GM19099 (cell line): ENCODE measurements around the gene FAM171A1.

Experiments used
- POLR2A ChIP-seq: IDR thresholded peaks from 3 replicates; pipeline ENCODE4 v1.6.1; 2011; ENCODE audit warnings: low read depth; ENCODE audit not compliant: insufficient read length; ENCODE audit errors: extremely low read depth

The FAM171A1 gene

DNA sequence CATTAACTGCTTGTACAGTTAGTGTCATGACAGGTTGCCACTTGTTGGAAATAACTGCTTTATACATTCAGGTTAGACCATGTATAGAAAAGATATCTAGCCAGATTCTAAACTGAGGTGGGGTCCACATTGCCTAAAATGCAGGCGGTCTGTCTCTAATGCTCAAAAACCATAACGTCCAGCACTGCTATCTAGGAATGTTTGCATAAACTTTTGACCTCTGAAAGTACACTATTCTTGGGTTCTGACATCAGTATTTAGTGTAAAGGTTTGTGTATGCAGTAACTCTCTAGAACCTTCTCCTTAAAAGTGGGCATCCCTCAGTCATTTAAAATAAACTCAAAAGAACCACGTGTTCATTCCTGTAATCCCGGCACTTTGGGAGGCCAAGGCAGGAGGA, 10.3 kb upstream of the FAM171A1 start:
- no peak for TF ChIP-seq POLR2A

DNA sequence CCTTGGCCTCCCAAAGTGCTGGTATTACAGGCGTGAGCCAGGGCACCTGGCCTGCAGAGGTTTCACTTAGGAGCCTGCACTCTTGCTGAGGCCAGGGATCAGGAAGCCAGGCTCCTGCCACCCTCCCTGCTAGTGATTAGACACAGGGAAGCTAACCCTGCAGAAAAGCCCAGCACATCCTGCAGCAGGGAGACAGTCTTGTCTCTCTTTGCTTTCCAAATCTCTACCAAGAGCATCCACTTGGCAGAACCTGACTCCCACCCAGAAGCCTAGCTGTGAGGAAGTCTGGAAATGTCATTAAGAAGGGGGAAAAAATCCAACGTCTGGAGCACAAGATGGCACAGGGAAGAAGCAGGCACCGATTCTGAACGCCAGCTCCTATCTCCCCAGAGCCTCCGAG, 8.0 kb upstream of the FAM171A1 start:
- TF ChIP-seq POLR2A: no peak

DNA sequence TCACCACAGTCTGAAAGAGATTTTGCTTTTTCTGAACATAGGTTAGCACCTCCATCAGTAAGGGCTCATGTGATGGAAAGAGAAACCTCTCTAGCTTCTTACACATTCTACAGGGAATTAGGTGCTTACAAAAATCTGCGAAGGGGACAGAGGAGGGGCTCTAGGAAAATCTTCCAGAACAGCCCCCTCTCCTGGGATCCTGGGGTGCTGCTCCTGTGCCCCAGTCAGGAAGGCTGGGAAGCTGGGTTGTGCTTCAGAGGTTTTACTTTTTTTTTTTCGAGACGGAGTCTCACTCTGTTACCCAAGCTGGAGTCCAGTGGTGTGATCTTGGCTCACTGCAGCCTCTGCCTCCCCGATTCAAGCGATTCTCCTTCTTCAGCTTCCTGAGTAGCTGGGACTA, 7.5 kb upstream of the FAM171A1 start:
- TF ChIP-seq POLR2A: no peak

DNA sequence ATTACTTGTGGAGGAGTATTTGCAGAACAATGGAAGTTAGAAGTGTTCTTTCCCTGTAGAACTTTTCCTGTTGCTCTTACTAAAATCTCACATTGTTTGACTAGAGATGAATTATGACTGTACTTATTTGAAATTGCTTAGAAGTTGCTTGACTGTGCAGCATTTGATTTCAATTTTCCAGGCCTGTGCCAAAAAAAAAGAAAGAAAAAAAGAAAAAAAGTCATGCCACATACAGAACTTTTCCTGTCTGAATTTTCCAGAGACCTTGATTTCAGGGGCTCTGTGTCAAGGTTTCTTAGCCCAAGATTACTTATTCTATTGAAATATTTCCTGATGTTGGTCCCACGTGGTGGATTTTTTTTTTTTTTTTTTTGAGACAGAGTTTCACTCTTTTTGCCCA, 3.5 kb upstream of the FAM171A1 start:
- no peak for TF ChIP-seq POLR2A

DNA sequence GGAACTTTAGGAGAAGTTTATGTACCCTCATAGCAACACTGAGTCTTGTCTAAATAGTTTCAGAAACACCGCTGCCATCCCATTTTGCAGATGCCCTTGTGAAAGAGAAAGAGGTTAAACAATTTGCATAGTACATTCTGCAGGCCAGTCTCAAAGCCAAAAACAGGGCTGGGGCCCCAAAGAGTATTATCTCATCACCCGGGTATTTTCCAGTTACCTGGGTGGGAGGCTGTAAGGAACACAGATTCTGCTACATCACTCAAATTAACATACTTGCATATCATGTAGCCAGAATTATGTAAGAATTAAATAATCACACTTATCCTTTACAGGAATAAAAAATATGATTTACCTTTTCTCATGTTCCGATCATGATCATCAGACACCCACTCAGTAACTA, 3.1 kb upstream of the FAM171A1 start:
- TF ChIP-seq POLR2A: no peak

DNA sequence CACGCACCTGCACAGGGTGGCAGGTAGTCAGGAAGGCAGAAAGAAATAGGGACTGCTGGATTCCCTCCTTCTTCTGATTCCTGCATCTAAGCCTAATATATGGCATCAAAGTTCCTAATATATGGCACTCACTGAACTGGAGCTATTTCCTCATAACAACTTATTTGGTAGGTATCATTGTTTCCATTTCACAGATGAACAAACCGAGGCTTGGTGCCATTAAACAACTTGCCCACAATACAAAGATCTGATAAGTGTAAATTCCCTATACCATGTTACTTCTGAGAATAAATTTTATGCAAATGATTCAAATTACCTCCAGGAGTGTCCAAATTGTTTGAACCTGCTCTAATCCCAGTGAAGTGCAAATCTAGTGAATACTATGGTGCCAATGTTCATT, 2.1 kb upstream of the FAM171A1 start:
- TF ChIP-seq POLR2A: no peak

DNA sequence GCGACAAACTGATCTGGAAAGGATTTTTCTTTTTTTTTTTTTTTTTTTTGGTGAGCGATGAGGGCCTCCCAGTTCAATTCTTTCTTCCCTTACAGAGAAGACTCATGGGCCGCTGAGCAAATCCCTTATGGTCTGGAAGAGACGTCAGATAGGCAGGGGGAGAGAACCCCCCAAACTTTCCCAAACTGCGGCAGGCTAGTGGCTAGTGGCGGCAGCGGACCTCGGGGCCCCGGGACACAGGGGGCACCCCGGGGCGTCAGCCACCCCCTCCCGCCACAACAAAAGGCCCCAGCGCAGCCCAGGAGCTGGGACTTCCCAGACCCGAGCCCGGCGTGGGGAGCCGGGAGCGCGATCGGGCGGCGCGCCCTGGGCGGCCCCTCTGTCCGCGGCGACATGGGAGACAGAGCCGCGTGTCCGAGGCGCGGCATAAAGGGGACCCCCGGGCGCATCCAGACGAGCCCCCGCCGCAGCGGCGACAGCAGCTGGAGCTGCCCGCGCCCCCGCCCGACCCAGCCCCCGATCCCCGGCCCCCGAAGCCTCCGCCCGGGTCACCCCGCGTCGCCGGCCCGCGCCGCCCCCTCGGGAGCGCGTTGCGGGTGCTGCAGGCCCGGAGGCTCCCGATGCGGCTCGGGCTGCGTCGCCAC, 755 bp downstream of the FAM171A1 start:
- TF ChIP-seq POLR2A: no peak

DNA sequence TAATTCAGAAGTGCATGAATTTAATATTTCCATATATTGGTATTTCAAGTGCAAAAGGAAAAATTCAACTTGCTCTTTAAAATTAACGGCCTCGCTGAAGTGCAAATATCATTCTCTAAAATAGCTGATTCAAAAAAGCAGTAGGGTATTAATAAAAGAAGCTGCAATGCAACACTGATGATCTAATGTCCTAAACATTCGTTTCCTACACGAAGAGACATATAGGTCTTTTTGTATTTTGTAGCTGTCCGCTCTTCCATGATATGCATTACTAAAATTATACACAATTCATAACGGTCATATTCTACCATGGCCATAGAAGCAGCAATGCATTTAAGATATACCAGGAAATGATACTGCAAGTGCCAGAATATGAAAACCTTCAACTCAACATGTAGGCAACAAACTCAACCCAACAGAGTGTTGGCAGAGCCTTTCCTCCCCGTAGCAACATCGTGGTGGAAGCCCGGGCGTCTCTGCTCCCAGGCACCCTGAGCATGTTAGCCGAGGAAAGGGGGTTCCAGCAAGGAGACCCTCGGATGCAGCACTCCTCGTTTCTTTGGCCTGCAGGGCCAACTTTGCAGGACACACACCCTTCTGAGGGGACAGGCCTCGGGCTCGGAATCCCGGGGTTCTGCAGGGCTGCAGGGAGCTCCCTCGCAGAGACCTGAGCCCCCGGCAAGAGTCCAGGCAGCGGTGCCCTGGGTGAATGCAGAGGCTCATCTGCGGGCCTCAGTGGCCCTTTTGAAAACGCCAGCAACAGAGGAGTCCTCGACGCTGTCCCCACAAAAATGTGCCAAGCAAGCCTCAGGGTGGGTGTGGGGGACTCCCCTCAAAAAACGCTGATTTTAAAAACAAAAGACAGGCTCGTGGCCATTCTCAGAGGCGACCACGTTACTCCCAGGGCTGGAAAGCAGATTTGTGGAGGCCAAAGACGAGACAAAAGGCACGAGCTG, 1.6 kb downstream of the FAM171A1 start:
- no peak for TF ChIP-seq POLR2A

DNA sequence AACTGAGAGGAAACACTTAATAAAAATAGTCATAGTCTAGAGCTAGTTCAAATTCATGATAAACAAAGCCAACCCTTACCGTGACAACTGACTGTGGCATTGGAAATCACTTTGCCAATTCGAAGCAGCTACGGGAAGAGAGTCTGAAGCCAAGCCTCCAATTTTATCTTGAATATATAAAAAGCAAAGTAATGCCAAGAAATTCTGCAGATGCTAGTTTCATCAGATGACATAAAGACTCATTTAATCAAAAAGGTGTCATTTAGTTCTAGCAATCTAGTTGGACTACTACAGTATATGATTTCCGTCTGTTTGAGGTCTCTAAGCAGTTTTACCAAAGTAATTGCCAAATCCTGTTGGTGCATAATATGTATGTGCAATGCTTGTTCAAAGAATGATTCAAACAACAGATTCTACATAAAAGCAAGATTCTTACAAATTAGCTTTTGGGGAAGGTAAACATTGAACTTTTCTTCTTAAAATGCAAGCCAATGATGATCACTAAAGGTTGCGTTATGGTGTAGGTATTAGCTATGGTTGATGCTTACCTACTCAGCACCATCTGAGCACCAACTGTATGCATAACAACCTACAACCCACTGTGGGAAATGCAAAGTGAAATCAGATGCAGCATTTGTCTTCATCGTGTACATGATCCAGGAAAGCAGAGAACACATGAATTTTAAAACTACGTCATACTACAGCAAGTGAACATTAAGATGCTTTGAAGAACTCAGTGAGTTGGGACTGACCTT, 2.8 kb downstream of the FAM171A1 start:
- TF ChIP-seq POLR2A: no peak

DNA sequence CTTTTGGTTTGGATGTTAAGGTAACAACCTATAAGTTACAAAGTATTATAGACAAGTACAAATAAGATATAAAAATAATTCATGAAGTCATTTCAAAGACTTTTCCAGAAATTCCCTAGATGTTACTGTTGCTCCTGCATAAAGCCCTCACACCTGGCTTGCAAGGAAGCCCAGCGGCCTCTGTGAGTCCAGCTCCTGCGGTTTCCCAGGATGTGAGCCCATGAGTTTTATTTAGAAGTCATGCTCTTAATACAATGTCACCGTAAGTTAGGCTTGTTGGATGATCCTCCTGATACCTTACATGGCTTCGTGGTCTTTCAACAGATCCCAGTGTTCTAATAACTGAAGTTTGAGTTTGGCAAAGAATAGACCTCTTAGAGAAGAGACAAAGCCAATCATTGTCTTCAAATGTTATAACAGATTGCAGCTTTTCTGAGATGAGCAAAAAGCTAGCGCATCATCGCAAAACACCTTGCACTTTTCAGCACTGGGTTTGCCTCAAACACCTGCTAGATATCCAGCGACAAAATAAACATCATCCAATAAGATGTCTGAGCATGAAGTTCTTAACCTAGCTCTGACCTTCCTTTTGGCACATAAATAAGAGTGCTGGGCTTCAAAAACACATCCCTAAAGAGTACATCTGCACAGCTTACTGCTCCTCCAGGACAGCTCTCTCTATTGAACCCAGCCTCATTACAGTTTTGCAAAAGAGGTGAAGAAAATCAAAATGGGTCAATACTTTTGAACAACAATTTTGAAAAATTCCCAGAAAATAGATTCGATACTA, 3.6 kb downstream of the FAM171A1 start:
- no peak for TF ChIP-seq POLR2A

DNA sequence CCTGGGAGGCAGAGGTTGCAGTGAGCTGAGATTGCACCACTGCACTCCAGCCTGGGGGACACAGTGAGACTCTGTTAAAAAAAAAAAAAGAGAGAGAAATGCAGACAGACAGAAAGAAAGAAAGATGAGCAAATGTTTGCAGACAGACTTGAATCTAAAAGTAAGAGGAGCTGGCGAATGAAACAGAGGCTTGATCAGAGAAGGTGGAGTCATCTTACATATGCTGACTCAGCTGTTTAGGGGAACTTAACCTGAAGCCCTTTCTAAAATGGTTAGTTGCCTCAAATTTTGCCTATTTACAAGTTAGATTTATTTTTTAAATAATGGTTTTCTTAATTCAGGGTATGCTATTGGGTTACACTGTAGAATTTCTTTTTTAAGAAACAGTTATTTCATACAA, 5.4 kb downstream of the FAM171A1 start:
- no peak for TF ChIP-seq POLR2A

DNA sequence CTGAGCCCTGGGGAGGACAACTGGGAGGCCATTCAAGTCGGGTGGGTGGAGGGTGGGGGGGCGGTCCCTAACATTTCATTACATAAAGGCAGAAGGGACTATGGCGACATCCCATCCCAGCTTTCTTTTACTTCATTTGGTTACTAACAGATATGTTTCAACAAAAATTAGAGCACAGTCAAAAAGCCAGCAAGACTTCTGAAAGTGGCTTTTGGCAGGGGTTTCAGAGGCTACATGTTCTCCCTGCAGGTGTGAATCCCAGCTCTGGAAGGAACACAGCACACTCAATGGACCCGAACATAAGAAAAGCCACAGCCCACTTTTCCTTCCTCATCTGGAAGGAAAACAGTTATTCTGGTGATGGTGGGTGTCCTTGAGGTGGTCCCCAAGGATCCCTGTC, 7.1 kb downstream of the FAM171A1 start:
- TF ChIP-seq POLR2A: no peak

DNA sequence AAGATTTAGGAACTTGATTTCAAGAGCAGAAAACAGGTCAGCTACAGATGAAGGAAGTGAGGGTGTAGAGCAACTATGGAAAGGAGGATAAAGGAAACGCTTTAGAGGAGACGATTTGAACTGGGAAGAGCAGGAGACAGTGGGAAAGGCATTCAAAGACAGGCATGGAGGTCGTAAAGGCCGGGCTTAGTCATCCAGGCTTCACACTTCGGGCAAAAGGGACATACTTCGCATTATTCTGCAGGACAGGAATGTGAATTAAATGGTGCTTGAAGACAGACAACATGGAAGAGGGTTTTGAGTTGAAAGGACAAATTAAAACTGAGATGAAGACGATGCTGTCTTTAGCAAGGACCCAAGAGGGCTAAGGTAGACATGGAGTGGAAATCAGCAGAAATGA, 8.1 kb downstream of the FAM171A1 start:
- no peak for TF ChIP-seq POLR2A

DNA sequence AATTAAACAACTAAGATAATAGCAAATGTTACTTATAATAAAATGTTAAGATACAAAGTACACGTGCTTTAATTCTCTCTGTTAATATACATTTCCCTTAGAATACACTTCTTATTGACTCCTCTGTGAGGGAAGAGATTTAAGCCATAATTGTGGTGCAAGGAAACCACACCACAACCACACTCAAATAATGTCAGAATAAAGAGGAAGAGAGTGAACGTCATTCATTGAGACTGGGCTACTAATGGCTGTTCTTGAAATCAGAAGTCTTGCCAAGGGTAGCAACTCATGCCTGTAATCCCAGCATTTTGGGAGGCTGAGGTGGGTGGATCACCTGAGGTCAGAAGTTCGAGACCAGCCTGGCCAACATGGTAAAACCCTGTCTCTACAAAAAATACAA, 10.0 kb downstream of the FAM171A1 start:
- TF ChIP-seq POLR2A: no peak

DNA sequence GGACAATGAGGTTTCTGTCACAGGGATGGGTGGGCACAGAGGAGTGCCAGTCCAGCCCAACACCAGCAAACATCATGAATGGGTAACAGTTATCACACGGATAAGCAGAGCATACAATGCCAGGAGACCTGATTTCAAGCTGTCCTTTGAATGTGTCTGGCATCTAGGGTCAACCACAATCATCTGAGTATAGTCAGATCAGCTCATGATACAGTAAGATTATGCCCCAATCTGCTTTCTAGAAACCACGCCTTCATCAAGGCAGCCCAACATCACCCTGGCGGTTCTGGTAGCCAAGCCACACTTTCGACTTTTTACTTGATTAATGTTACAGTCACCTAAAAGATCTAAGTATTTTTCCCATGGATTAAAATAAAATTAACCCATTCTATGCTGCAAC, 10.5 kb downstream of the FAM171A1 start:
- TF ChIP-seq POLR2A: no peak

DNA sequence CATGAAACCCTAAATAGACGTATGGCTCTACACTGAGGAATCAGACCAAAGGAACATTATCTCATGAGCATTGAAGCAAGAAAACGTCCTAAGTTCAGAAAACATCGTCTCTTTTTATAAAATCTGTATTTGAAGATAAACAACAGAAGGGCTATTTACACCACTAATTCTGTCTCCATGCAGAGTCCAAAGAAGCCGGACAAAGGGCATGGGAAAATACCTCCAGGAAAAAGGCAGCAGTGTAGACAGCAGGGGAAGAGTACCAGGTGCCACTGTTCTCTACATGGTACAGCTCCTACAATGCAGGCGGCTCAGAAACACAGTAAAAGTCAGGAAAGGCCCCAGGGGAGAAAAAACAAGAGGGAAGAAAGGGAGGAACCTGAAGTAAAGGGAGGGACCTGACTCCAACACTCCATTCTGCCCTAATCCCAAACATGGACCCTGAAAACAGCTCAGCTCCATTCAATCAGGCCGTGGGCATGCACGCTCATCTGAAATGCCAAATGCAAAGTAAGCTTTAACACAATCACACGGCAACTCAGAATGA, 17.5 kb downstream of the FAM171A1 start:
- no peak for TF ChIP-seq POLR2A
